Smooth muscle cell (in vitro differentiated cells): Measurements from ENCODE around the gene IQCB1. TPM values are rescaled to one million over a fixed set of nuclear protein-coding genes. Genes with fewer than 3 reads are reported as not detected.

Source experiments
- DNase-seq: peaks from one replicate; lab custom pipeline; 2025; ENCODE audit not compliant: unreplicated experiment; lab: John Stamatoyannopoulos, UW
- H2AFZ ChIP-seq: fragments of 200-600 bp; sonication (generic); 2 replicates; pipeline ENCODE4 v1.6.0; 2016; ENCODE audit warnings: antibody characterized with exemption, low read depth, mild to moderate bottlenecking
- H3F3A ChIP-seq: fragments of 200-600 bp; sonication (generic); 2 replicates; pipeline ENCODE4 v1.6.0; 2017; ENCODE audit warnings: antibody characterized with exemption, low read depth
- H3K27ac ChIP-seq: fragments of 200-600 bp; sonication (generic); 2 replicates; pipeline ENCODE4 v1.5.1; 2016; ENCODE audit warnings: low read depth, mild to moderate bottlenecking
- H3K27me3 ChIP-seq: fragments of 200-600 bp; sonication (generic); 2 replicates; pipeline ENCODE4 v1.6.1; 2016; ENCODE audit warnings: low read depth, mild to moderate bottlenecking
- H3K36me3 ChIP-seq: fragments of 200-600 bp; sonication (generic); 2 replicates; pipeline ENCODE4 v1.5.1; 2016; ENCODE audit warnings: low read depth
- H3K4me1 ChIP-seq: fragments of 200-600 bp; sonication (generic); 2 replicates; pipeline ENCODE4 v1.5.1; 2016; ENCODE audit warnings: low read depth
- H3K4me2 ChIP-seq: fragments of 200-600 bp; sonication (generic); 2 replicates; pipeline ENCODE4 v1.6.0; 2016; ENCODE audit warnings: mild to moderate bottlenecking
- H3K4me3 ChIP-seq: fragments of 200-600 bp; sonication (generic); 2 replicates; pipeline ENCODE4 v1.5.1; 2016; ENCODE audit warnings: mild to moderate bottlenecking
- H3K79me2 ChIP-seq: fragments of 200-600 bp; sonication (generic); 2 replicates; pipeline ENCODE4 v1.6.0; 2016; ENCODE audit warnings: low read depth, mild to moderate bottlenecking
- H3K9ac ChIP-seq: fragments of 200-600 bp; sonication (generic); 2 replicates; pipeline ENCODE4 v1.6.0; 2016; ENCODE audit warnings: low read depth
- H3K9me3 ChIP-seq: fragments of 200-600 bp; sonication (generic); replicated peaks from 2 replicates; pipeline ENCODE4 v1.5.1; 2016; ENCODE audit warnings: low read depth
- H4K20me1 ChIP-seq: fragments of 200-600 bp; sonication (generic); 2 replicates; pipeline ENCODE4 v1.6.0; 2016; ENCODE audit warnings: low read depth
- WGBS: methylation state at CpG from one replicate; pipeline ENCODE4 v1.1.7; 2016; ENCODE audit warnings: low lambda C conversion rate; 5-methylcytosine and 5-hydroxymethylcytosine counted together
- polyA plus RNA-seq: library from polyadenylated mRNA; unstranded; fragments of >200 nt; fragmentation: Nextera tagmentation; extraction: Ambion mirVana; gene quantifications from 2 replicates; pipeline ENCODE4 v1.2.1, GENCODE V29; 2016
- total RNA-seq: library from RNA; depleted of rRNA; stranded (reverse); fragments of >200 nt; gene quantifications from 2 replicates; pipeline ENCODE4 v1.2.3, GENCODE V29; 2014
- TF ChIP-seq, protein P1 (sequence below): fragments of 200-600 bp; sonication (generic); IDR thresholded peaks from 2 replicates; pipeline ENCODE4 v1.5.1; 2017; ENCODE audit warnings: borderline replicate concordance, mild to moderate bottlenecking, antibody characterized with exemption; ENCODE audit not compliant: insufficient read depth, poor library complexity, severe bottlenecking

IQCB1 gene
- total and polyA plus RNA-seq, 2 experiments from 2014 or later, result 14.2 to 22.3 TPM

DNA sequence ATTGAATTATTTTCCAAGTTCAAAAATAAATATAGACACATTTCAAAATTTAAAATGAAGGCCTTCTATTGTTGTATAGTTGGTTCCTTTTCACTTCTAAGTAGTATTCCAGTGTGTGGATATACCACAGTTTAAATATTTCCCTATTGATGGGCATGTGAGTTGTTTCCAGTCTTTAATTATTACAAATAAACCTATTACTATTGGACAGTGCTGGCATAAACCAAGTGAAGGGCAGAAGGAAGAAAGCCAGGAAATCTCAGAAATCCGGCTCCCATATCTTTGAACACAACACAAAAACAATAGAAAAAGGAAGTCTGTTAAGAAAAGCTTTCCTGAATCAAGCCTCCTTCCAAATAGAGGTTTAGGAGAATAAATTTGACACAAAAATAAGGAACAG lies 111.4 kb downstream of the IQCB1 start:
- Histone ChIP-seq H3F3A (no peaks in the 10 kb centered on the region), H3K27me3 (no peaks in the 10 kb centered on the region), H3K27ac (no peak overlapping the region), H3K9me3 (no peaks in the 10 kb centered on the region), H3K4me3 (no peak overlapping the region), H3K36me3 (peaks cover 61% of the 10 kb centered on the region), H3K9ac (no peak overlapping the region), H3K79me2 (peaks cover 7% of the 10 kb centered on the region), H3K4me1 (no peaks in the 10 kb centered on the region), H3K4me2 (no peak overlapping the region), H4K20me1 (peaks cover 44% of the 10 kb centered on the region), H2AFZ (no peak overlapping the region)
- DNase-seq, result no peak
- TF ChIP-seq, protein P1, sequence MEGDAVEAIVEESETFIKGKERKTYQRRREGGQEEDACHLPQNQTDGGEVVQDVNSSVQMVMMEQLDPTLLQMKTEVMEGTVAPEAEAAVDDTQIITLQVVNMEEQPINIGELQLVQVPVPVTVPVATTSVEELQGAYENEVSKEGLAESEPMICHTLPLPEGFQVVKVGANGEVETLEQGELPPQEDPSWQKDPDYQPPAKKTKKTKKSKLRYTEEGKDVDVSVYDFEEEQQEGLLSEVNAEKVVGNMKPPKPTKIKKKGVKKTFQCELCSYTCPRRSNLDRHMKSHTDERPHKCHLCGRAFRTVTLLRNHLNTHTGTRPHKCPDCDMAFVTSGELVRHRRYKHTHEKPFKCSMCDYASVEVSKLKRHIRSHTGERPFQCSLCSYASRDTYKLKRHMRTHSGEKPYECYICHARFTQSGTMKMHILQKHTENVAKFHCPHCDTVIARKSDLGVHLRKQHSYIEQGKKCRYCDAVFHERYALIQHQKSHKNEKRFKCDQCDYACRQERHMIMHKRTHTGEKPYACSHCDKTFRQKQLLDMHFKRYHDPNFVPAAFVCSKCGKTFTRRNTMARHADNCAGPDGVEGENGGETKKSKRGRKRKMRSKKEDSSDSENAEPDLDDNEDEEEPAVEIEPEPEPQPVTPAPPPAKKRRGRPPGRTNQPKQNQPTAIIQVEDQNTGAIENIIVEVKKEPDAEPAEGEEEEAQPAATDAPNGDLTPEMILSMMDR, result no peak
- 100% methylated on average over 1 of the region's 1 CpG for WGBS

DNA sequence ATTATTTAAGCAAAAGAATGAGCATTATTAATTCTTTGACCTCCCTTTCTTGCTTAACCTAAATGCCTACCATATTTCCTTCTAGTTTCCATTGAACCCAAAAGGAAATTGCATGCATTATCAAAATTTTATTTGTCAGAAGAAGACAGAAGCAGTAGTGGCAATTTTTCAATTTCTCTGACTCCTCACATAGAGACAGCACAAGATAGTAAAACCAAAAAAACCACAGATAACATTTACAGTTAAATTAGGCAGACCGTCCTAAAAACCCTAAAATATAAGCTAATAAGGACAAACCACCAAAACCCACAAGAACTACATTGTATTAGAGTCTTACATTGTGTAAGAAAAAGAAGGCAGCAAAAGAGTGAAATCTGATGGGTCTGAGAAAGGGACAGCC lies 112.4 kb downstream of the IQCB1 start:
- TF ChIP-seq, protein P1, result no peak
- peaks cover 63% of the 10 kb centered on the region for H3K36me3 ChIP-seq
- H2AFZ ChIP-seq, result no peak overlapping the region
- no peak overlapping the region for H3K9ac ChIP-seq
- H3F3A ChIP-seq, result no peaks in the 10 kb centered on the region
- H3K4me3 ChIP-seq, result no peak overlapping the region
- no peak overlapping the region for H3K4me2 ChIP-seq
- H4K20me1 ChIP-seq, result peaks cover 44% of the 10 kb centered on the region
- WGBS, result 81% methylated on average over 1 of the region's 1 CpG
- no peaks in the 10 kb centered on the region for H3K27me3 ChIP-seq
- no peaks in the 10 kb centered on the region for H3K4me1 ChIP-seq
- no peak for DNase-seq
- no peaks in the 10 kb centered on the region for H3K9me3 ChIP-seq
- no peak overlapping the region for H3K27ac ChIP-seq
- no peaks in the 10 kb centered on the region for H3K79me2 ChIP-seq

DNA sequence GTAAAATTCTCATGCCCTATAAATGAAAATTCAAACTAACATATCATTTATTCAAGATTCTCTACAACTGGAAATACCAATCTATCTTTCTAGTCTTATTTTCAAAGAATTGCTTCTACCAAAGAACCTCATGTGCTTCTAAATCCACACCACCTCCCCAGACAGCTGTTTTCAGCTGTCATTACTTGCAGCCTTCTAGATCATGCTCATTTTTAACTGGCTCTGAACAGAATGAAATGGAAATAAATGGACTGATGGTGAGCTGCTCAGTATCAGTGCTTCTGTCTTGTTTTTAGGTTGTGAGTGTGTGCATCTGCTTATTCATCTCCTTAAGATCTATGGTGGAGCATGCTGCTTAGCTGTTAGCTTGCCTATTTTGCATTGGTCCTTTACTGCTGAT lies 114.7 kb downstream of the IQCB1 start:
- H3K27me3 ChIP-seq, result no peaks in the 10 kb centered on the region
- no peaks in the 10 kb centered on the region for H3K79me2 ChIP-seq
- no peak overlapping the region for H3K9ac ChIP-seq
- no peak overlapping the region for H3K27ac ChIP-seq
- H3K4me2 ChIP-seq, result no peak overlapping the region
- H2AFZ ChIP-seq, result no peak overlapping the region
- peaks cover 65% of the 10 kb centered on the region for H3K36me3 ChIP-seq
- DNase-seq, result no peak
- TF ChIP-seq, protein P1, result no peak
- H4K20me1 ChIP-seq, result peaks cover 44% of the 10 kb centered on the region
- no peaks in the 10 kb centered on the region for H3K9me3 ChIP-seq
- H3F3A ChIP-seq, result no peaks in the 10 kb centered on the region
- H3K4me3 ChIP-seq, result no peak overlapping the region
- no peaks in the 10 kb centered on the region for H3K4me1 ChIP-seq

Other genes with a start within 250 kb of the IQCB1 start
- gene FBXO40, start 241.7 kb downstream of the IQCB1 start, total RNA-seq, result not detected in 2 replicates
- 0.08 TPM in 1 of 2 replicates, not detected in the other for gene FBXO40, start 241.7 kb downstream of the IQCB1 start, polyA plus RNA-seq
- gene HCLS1, start 174.2 kb downstream of the IQCB1 start, total RNA-seq, result 1.3 and 3.5 TPM in 2 replicates
- 1.1 and 2.7 TPM in 2 replicates for gene HCLS1, start 174.2 kb downstream of the IQCB1 start, polyA plus RNA-seq
- gene GOLGB1, start 85.3 kb downstream of the IQCB1 start, total RNA-seq, result 68.5 and 84.8 TPM in 2 replicates
- 41.9 and 51.1 TPM in 2 replicates for gene GOLGB1, start 85.3 kb downstream of the IQCB1 start, polyA plus RNA-seq
- gene EAF2, start 149 bp upstream of the IQCB1 start, total RNA-seq, result 4.1 and 7.3 TPM in 2 replicates
- 5.1 and 6.5 TPM in 2 replicates for gene EAF2, start 149 bp upstream of the IQCB1 start, polyA plus RNA-seq
- 0.36 and 1.5 TPM in 2 replicates for gene SLC15A2, start 59.3 kb upstream of the IQCB1 start, total RNA-seq
- gene SLC15A2, start 59.3 kb upstream of the IQCB1 start, polyA plus RNA-seq, result 0.07 and 0.35 TPM in 2 replicates
- gene ILDR1, start 187.2 kb upstream of the IQCB1 start, total RNA-seq, result 1.4 TPM in 1 of 2 replicates, not detected in the other
- gene ILDR1, start 187.2 kb upstream of the IQCB1 start, polyA plus RNA-seq, result 1.4 TPM in 1 of 2 replicates, not detected in the other
- not detected in 2 replicates for gene CD86, start 220.3 kb upstream of the IQCB1 start, total RNA-seq
- gene CD86, start 220.3 kb upstream of the IQCB1 start, polyA plus RNA-seq, result not detected in 2 replicates